ENCODE data around the gene GTF2IRD2. TPM values are rescaled to one million over a fixed set of nuclear protein-coding genes. Genes with fewer than 3 reads are reported as not detected.
A peak's percentile ranks its signal among the peaks of the same experiment; 100 is the strongest.
"Not testable (repeated sequence)": the region's sequence is repeated elsewhere in the genome, so short reads cannot be mapped to it uniquely, and the experiment has no call there.

GTF2IRD2 gene
- total and polyA plus RNA-seq, 7 donors: 8.7 to 25.2 (median 16.1) TPM

GRCh38 chr7:74781746-74782145 is 69.7 kb downstream of the GTF2IRD2 start:
- H3K4me3 ChIP-seq; H3K27me3 ChIP-seq (ENCODE audit: insufficient read depth in 3 of 3, low read length in 2 of 3); intact Hi-C loops (cut with DNase I); ATAC-seq; H3K4me1 ChIP-seq; H3K27ac ChIP-seq; DNase-seq; H3K36me3 ChIP-seq (ENCODE audit: insufficient read depth in 1 of 2, low read depth in 1 of 2); H3K9me3 ChIP-seq: not testable (repeated sequence)
- 80 to 94% (median 83%) methylated on average over 2 to 3 of the region's 6 CpGs for WGBS, 3 donors

- H3K36me3 ChIP-seq (ENCODE audit: insufficient read depth in 1 of 2, low read depth in 1 of 2); ATAC-seq; H3K4me3 ChIP-seq; H3K27ac ChIP-seq; DNase-seq; H3K27me3 ChIP-seq (ENCODE audit: insufficient read depth in 3 of 3, low read length in 2 of 3); H3K4me1 ChIP-seq; intact Hi-C loops (cut with DNase I); H3K9me3 ChIP-seq: not testable (repeated sequence)
- WGBS, 3 donors: 75 to 85% (median 80%) methylated on average over 8 to 13 of the region's 17 CpGs
Measured at GRCh38 chr7:74779053-74779452, 72.4 kb downstream of the GTF2IRD2 start.

DNA sequence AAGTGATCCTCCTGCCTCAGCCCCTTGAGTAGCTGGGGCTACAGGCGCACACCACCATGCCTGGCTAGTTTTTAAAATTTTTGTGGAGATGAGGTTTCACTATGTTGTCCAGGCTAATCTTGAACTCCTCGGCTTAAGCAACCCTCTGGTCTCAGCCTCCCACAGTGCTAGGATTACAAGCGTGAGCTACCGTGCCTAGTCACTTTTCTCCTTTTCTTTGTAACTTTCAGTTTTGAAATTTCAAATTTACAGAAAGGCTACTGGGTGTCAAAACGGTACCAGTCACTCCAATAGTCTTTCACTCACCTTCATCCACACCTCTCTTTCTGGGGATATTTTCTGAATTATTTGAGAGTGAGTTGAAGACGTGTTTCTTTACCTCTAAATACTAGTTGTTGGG is 76.3 kb downstream of the GTF2IRD2 start:
- H3K27me3 ChIP-seq (ENCODE audit: insufficient read depth in 3 of 3, low read length in 2 of 3); ATAC-seq; intact Hi-C loops (cut with DNase I); H3K36me3 ChIP-seq (ENCODE audit: insufficient read depth in 1 of 2, low read depth in 1 of 2); H3K27ac ChIP-seq; H3K4me1 ChIP-seq; H3K9me3 ChIP-seq; DNase-seq; H3K4me3 ChIP-seq: not testable (repeated sequence)
- WGBS, 3 donors: no CpG with 5 or more reads among the region's 6 CpGs

GRCh38 chr7:74773760-74774750 is 77.3 kb downstream of the GTF2IRD2 start, which contains the start of gene NCF1:
Gene NCF1 (plus strand): TSS chr7:74774011. CDS start chr7:74774032, 21 bp downstream.
- DNase-seq; H3K27ac ChIP-seq; H3K36me3 ChIP-seq (ENCODE audit: insufficient read depth in 1 of 2, low read depth in 1 of 2); H3K27me3 ChIP-seq (ENCODE audit: insufficient read depth in 3 of 3, low read length in 2 of 3); H3K4me3 ChIP-seq; H3K4me1 ChIP-seq; intact Hi-C loops (cut with DNase I); H3K9me3 ChIP-seq: not testable (repeated sequence)
- WGBS, 3 donors: no CpG with 5 or more reads among the region's 21 CpGs
- peak in 2 of 4 donors; percentile 28 to 51 for ATAC-seq

GRCh38 chr7:74772093-74772492 is 79.3 kb downstream of the GTF2IRD2 start:
- H3K27ac ChIP-seq; H3K4me1 ChIP-seq; ATAC-seq; H3K9me3 ChIP-seq; H3K36me3 ChIP-seq (ENCODE audit: insufficient read depth in 1 of 2, low read depth in 1 of 2); DNase-seq; H3K4me3 ChIP-seq; intact Hi-C loops (cut with DNase I); H3K27me3 ChIP-seq (ENCODE audit: insufficient read depth in 3 of 3, low read length in 2 of 3): not testable (repeated sequence)
- 92 to 96% (median 93%) methylated on average over 5 to 6 of the region's 6 CpGs for WGBS, 3 donors

GRCh38 chr7:74770062-74770461 is 81.3 kb downstream of the GTF2IRD2 start:
- H3K4me1 ChIP-seq; ATAC-seq; H3K4me3 ChIP-seq; DNase-seq; H3K27ac ChIP-seq; H3K9me3 ChIP-seq; intact Hi-C loops (cut with DNase I); H3K36me3 ChIP-seq (ENCODE audit: insufficient read depth in 1 of 2, low read depth in 1 of 2); H3K27me3 ChIP-seq (ENCODE audit: insufficient read depth in 3 of 3, low read length in 2 of 3): not testable (repeated sequence)
- 88 to 96% (median 88%) methylated on average over 3 to 4 of the region's 7 CpGs for WGBS, 3 donors

DNA sequence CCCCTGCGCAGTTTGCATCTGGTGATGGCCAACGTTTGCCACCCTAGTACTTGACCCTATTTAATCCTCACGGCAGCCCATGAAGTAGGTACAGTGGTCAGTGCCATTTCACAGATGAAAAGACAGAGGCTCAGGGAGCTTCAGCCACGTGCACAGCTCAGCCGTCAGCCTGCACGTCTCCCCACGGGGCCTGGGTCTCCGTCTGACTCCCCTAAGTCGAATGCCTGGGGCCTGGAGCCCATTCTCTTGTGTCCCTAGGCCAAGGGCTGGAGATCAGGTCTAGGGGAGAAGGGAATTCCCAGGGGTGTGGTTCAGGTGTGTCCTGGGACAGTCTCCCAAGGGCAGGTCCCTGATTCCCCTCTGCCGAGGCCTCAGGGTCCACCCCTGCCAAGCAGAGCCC is 84.4 kb downstream of the GTF2IRD2 start:
- intact Hi-C loops (cut with DNase I); H3K4me3 ChIP-seq; H3K27me3 ChIP-seq (ENCODE audit: insufficient read depth in 3 of 3, low read length in 2 of 3); H3K36me3 ChIP-seq (ENCODE audit: insufficient read depth in 1 of 2, low read depth in 1 of 2); H3K9me3 ChIP-seq; H3K27ac ChIP-seq; DNase-seq; H3K4me1 ChIP-seq: not testable (repeated sequence)
- WGBS, 3 donors: 59 to 75% (median 67%) methylated on average over 8 of the region's 10 CpGs
- peak in 1 of 4 donors; percentile 9 for ATAC-seq

DNA sequence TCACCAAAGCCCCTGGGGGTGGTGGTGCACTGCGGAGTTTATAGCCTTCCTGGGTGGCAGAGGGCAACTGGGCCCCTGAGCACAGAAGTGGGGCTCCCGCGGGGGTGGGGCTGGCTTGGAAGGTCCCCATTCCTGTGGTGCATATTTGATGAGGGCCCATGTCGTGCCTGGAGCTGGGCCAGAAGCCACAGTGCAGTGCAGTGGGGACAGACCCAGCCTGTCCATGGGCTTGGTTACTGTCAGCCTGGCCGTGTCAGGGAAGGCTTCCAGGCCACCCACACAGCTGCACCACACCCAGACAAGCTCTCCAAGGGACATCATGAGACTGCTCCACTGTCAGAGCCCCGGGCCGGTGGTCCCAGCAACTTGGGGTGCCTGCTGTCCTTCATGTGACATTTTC is 84.9 kb downstream of the GTF2IRD2 start:
- H3K9me3 ChIP-seq; H3K27me3 ChIP-seq (ENCODE audit: insufficient read depth in 3 of 3, low read length in 2 of 3); DNase-seq; H3K27ac ChIP-seq; intact Hi-C loops (cut with DNase I); H3K4me1 ChIP-seq; H3K36me3 ChIP-seq (ENCODE audit: insufficient read depth in 1 of 2, low read depth in 1 of 2); H3K4me3 ChIP-seq: not testable (repeated sequence)
- peak; percentile 16 to 49 (median 40) for ATAC-seq
- 45% methylated on average over 1 of the region's 7 CpGs; no CpG with 5 or more reads in 2 of the 3 donors for WGBS, 3 donors

DNA sequence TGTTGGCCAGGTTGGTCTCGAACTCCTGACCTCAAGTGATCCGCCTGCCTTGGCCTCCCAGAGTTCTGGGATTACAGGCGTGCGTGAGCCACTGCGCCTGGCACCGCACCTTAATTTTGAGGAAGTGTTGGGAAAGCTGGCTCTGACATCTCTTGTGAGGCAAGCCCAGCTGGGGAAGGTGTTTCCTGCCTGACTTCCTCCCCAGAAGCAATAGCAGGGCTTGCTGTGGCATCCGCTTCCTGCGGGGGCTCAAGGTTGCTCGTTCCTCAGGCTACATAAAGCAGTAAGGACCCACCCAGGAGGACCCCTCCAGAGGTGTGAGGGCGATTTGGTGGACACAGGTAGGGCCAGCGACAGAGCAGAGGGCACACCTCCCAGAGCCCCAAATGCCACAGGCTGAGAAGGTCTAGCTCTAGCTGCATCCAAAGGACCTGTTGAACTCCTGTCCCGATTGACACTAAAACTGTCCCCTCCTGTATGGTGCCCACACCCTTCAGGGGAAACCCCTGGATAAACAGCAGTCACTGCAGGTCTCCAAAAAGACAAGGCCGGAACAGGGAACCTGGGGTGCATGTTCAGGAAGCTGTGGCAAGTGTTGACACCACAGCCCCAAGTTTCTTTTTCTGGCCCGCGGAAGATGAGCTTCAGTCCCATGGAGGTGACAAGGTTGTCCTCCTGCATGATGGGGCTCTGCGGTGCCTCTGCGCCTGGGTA is 86.0 kb downstream of the GTF2IRD2 start:
- intact Hi-C loops (cut with DNase I); H3K27ac ChIP-seq; DNase-seq; H3K9me3 ChIP-seq; H3K27me3 ChIP-seq (ENCODE audit: insufficient read depth in 3 of 3, low read length in 2 of 3); H3K4me3 ChIP-seq; H3K4me1 ChIP-seq; H3K36me3 ChIP-seq (ENCODE audit: insufficient read depth in 1 of 2, low read depth in 1 of 2): not testable (repeated sequence)
- peak; percentile 10 to 41 (median 14) for ATAC-seq
- WGBS, 3 donors: no CpG with 5 or more reads among the region's 17 CpGs

DNA sequence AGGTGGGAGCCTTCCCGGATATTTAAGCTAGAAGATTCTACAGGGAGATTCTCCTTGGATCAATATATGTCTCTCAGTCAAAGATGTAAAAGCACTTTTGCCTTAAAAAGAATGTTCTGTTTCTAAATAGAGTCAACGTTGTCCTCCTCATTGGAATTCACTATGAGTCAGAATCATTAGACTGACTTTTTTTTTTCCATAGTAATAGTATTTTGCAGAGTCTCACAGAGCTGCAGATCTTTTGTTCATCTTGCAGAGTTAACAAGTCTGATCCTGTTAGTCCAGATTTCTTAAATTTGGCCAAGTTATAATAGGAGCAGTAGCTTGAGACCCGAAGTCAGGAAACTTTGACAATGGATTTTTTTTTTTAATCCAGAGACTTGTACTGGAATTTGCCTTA is 92.4 kb downstream of the GTF2IRD2 start:
- H3K36me3 ChIP-seq (ENCODE audit: insufficient read depth in 1 of 2, low read depth in 1 of 2); ATAC-seq; DNase-seq; H3K4me1 ChIP-seq; H3K27me3 ChIP-seq (ENCODE audit: insufficient read depth in 3 of 3, low read length in 2 of 3); intact Hi-C loops (cut with DNase I); H3K27ac ChIP-seq; H3K4me3 ChIP-seq; H3K9me3 ChIP-seq: not testable (repeated sequence)
- no CpG with 5 or more reads among the region's 3 CpGs for WGBS, 3 donors

- intact Hi-C loops (cut with DNase I); H3K9me3 ChIP-seq; ATAC-seq; H3K27me3 ChIP-seq (ENCODE audit: insufficient read depth in 3 of 3, low read length in 2 of 3); H3K4me1 ChIP-seq; H3K36me3 ChIP-seq (ENCODE audit: insufficient read depth in 1 of 2, low read depth in 1 of 2); DNase-seq; H3K27ac ChIP-seq; H3K4me3 ChIP-seq: not testable (repeated sequence)
- no CpG with 5 or more reads among the region's 7 CpGs for whole genome bisulfite sequencing, 3 donors
Measured at GRCh38 chr7:74758268-74758667, 93.1 kb downstream of the GTF2IRD2 start.

All from psoas muscle (tissue), 8 donors.